Activated naive CD8-positive, alpha-beta T cell treated with anti-CD3 and anti-CD28 coated beads, Interleukin-2, amount 50 U/mL, for 24 hours (primary cell): ENCODE measurements around the gene HSPA1A.
"Not testable (repeated sequence)": the region's sequence is repeated elsewhere in the genome, so short reads cannot be mapped to it uniquely, and the experiment has no call there.

Experiments used
- ATAC-seq: fragments of 150-1000 bp; cut with Tn5 transposase; one replicate; pipeline ENCODE4 v1.10.0; 2021
- DNase-seq: peaks from one replicate; pipeline ENCODE4 v3.0.0; 2021
- H3K27ac Mint-ChIP-seq: one replicate; pipeline ENCODE4 v1.8.0; 2021; ENCODE audit warnings: mild to moderate bottlenecking, mixed read lengths
- H3K27me3 Mint-ChIP-seq: one replicate; pipeline ENCODE4 v1.8.0; 2021; ENCODE audit warnings: mixed read lengths
- H3K36me3 Mint-ChIP-seq: one replicate; pipeline ENCODE4 v1.8.0; 2021; ENCODE audit warnings: low read depth, mixed read lengths
- H3K4me1 Mint-ChIP-seq: one replicate; pipeline ENCODE4 v1.8.0; 2021; ENCODE audit warnings: mixed read lengths
- H3K4me3 Mint-ChIP-seq: one replicate; pipeline ENCODE4 v1.8.0; 2021; ENCODE audit warnings: mild to moderate bottlenecking, moderate library complexity, mixed read lengths
- H3K9me3 Mint-ChIP-seq: one replicate; pipeline ENCODE4 v1.8.0; 2021; ENCODE audit warnings: mixed read lengths

HSPA1A gene

GRCh38 chr6:31831350-31832215, 16.2 kb downstream of the HSPA1A start:
- Mint-ChIP-seq H3K27me3 (peaks cover 4% of the 10 kb centered on the region), H3K36me3 (peaks cover 30% of the 10 kb centered on the region), H3K4me1 (peaks cover 48% of the 10 kb centered on the region), H3K9me3 (no peaks in the 10 kb centered on the region), H3K27ac (no peak overlapping the region), H3K4me3 (peak overlapping the region; percentile 87)
- no peak for DNase-seq
- ATAC-seq: no peak

GRCh38 chr6:31834367-31835250, 19.3 kb downstream of the HSPA1A start:
- Mint-ChIP-seq H3K27ac (peak overlapping the region; percentile 99), H3K27me3 (no peaks in the 10 kb centered on the region), H3K36me3 (peaks cover 60% of the 10 kb centered on the region), H3K4me1 (peaks cover 62% of the 10 kb centered on the region), H3K4me3 (peak overlapping the region; percentile 95), H3K9me3 (no peaks in the 10 kb centered on the region)
- peak; percentile 82 for DNase-seq
- peak; percentile 65 for ATAC-seq

- no peaks in the 10 kb centered on the region for H3K9me3 Mint-ChIP-seq
- ATAC-seq (no peak), DNase-seq (no peak)
- no peaks in the 10 kb centered on the region for H3K27me3 Mint-ChIP-seq
- peak overlapping the region; percentile 99 for H3K27ac Mint-ChIP-seq
- peaks cover 56% of the 10 kb centered on the region for H3K4me1 Mint-ChIP-seq
- peaks cover 63% of the 10 kb centered on the region for H3K36me3 Mint-ChIP-seq
- peak overlapping the region; percentile 95 for H3K4me3 Mint-ChIP-seq
Measured at GRCh38 chr6:31836047-31836473, 20.7 kb downstream of the HSPA1A start.

DNA sequence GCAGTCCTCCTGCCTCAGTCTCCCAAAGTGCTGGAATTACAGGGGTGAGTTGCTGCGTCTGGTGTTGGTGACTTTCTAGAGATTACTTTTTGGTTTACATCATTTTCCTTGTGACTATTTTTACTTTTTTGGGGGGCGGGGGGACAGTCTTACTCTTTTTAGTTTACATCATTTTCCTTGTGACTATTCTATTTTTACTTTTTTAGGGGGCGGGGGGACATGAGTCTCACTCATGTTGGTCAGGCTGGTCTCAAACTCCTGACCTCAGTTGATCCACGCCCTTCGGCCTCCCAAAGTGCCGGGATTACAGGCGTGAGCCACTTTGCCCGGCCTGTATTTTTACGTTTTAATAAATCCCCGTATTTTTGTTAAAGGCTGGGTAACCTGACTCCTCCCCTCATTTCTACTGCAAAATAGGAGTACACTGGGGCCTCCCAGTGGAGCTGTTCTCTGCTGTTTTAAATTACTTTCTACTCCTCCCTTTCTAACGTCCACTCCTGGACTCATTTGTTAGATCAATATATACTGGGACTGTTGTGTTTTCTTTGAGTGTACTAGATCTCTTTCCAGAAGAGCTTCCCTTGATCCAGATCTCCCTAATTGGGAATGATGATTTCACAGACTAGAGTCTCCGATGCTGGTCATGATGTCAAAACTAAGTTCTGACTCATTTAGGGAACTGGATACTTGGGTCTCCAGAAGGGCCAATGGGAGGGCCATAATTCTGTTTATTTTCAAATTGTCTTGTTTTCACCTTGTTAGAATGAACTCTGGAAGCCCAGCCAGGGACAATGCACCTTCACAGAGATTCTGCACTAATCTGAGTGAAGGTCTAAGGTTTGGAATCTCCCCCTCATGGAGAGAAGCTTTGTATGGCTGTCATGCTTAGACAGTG, 21.4 kb downstream of the HSPA1A start:
- Mint-ChIP-seq H3K36me3 (peaks cover 63% of the 10 kb centered on the region), H3K27ac (peak overlapping the region; percentile 99), H3K4me3 (peak overlapping the region; percentile 95), H3K9me3 (no peaks in the 10 kb centered on the region), H3K4me1 (peaks cover 50% of the 10 kb centered on the region), H3K27me3 (no peaks in the 10 kb centered on the region)
- ATAC-seq (no peak), DNase-seq (no peak)

DNA sequence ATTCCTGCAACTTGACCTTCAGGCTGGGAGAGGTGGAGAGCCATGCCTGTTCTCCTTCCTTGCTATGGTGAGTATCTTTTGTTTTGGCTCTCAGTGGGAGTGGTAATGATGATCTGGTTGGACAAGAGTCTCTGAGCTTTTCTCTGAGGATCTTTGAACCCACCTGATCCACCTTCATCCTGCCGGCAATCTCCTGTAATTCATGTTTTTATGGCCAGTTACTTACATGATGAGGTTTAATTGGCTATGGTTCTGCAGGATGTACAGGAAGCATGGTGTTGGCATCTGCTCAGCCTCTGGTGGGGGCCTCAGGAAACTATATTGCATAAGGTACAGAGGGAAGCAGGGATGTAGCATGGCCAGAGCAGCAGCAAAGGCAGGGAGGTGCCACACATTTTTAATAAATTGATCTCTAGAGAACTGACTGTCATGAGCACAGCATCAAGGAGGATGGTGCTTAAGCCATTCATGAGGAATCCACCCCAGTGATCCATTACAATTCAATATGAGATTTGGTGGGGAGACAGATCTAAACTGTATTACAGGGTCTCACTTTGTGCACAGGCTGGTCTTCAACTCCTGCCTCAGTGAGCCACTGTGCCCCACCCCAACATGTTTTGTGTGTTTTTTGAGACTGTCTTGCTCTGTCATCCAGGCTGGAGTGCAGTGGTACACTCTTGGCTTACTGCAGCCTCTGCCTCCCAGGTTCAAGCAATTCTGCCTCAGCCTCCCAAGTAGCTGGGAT, 22.2 kb downstream of the HSPA1A start:
- DNase-seq: no peak
- Mint-ChIP-seq H3K36me3 (peaks cover 63% of the 10 kb centered on the region), H3K4me1 (peaks cover 48% of the 10 kb centered on the region), H3K4me3 (peak overlapping the region; percentile 95), H3K9me3 (no peaks in the 10 kb centered on the region), H3K27me3 (no peaks in the 10 kb centered on the region), H3K27ac (peak overlapping the region; percentile 99)
- no peak for ATAC-seq

DNA sequence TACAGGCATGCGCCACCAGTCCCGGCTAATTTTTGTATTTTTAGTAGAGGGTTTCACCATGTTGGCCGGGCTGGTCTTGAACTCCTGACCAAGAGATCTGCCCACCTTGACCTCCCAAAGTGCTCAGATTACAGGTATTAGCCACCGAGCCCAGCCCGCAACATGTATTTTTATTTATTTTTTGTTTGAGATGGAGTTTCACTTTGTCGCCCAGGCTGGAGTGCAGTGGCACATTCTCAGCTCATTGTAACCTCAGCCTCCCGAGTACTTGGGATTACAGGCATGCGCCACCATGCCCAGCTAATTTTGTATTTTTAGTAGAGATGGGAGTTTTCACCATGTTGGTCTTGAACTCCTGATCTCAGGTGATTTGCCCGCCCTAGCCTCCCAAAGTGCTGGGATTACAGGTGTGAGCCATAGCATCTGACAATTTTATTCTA, 22.8 kb downstream of the HSPA1A start:
- H3K4me1 Mint-ChIP-seq: peaks cover 45% of the 10 kb centered on the region
- DNase-seq, ATAC-seq, H3K9me3 Mint-ChIP-seq, H3K27me3 Mint-ChIP-seq: not testable (repeated sequence)
- H3K27ac Mint-ChIP-seq: peak overlapping the region; percentile 99
- H3K36me3 Mint-ChIP-seq: peaks cover 63% of the 10 kb centered on the region
- peak overlapping the region; percentile 95 for H3K4me3 Mint-ChIP-seq

DNA sequence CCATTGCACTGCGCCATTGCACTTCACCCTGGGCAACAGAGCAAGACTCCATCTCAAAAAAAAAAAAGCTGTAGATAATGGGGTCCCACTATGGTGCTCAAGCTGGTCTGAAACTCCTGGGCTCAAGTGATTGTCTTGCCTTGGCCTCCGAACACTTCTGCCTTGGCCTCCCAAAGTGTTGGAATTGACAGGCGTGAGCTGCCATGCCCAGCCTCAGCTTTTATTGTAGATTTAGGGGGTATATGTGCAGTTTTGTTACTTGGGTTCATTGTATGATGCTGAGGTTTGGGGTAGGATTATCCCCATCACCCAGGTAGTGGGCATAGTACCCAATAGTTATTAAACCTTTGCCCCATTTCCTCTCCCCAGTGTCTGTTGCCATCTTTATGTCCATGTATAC, 23.6 kb downstream of the HSPA1A start:
- peaks cover 63% of the 10 kb centered on the region for H3K36me3 Mint-ChIP-seq
- no peaks in the 10 kb centered on the region for H3K9me3 Mint-ChIP-seq
- ATAC-seq (no peak), DNase-seq (no peak)
- H3K27me3 Mint-ChIP-seq: no peaks in the 10 kb centered on the region
- peaks cover 43% of the 10 kb centered on the region for H3K4me1 Mint-ChIP-seq
- peak overlapping the region; percentile 95 for H3K4me3 Mint-ChIP-seq
- H3K27ac Mint-ChIP-seq: peak overlapping the region; percentile 80

- H3K9me3 Mint-ChIP-seq, DNase-seq, ATAC-seq, H3K27me3 Mint-ChIP-seq: not testable (repeated sequence)
- peaks cover 38% of the 10 kb centered on the region for H3K4me1 Mint-ChIP-seq
- peaks cover 61% of the 10 kb centered on the region for H3K36me3 Mint-ChIP-seq
- peak overlapping the region; percentile 95 for H3K4me3 Mint-ChIP-seq
- H3K27ac Mint-ChIP-seq: peak overlapping the region; percentile 80
Measured at GRCh38 chr6:31839779-31840126, 24.4 kb downstream of the HSPA1A start.

DNA sequence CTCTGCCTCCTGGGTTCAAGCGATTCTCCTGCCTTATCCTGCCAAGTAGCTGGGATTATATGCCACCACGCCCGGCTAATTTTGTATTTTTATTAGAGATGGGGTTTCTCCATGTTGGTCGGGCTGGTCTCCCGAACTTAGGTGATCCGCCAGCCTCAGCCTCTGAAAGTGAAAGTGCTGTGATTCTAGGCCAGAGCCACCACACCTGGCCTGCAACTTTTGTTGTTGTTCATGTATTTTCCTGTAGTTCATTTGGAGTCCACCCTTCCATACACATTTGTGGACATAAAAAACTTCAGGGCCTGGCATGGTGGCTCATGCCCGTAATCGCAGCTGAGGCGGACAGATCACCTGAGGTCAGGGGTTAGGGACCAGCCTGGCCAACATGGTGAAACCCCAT, 26.7 kb downstream of the HSPA1A start:
- Mint-ChIP-seq H3K36me3 (peaks cover 38% of the 10 kb centered on the region), H3K4me1 (peaks cover 22% of the 10 kb centered on the region), H3K4me3 (no peak overlapping the region), H3K27me3 (no peaks in the 10 kb centered on the region), H3K27ac (peak overlapping the region; percentile 31), H3K9me3 (no peaks in the 10 kb centered on the region)
- DNase-seq (no peak), ATAC-seq (no peak)

GRCh38 chr6:31844507-31844906, 29.2 kb downstream of the HSPA1A start:
- no peak overlapping the region for H3K4me3 Mint-ChIP-seq
- H3K27ac Mint-ChIP-seq: no peak overlapping the region
- DNase-seq (no peak), ATAC-seq (no peak)
- H3K27me3 Mint-ChIP-seq: no peaks in the 10 kb centered on the region
- H3K9me3 Mint-ChIP-seq: no peaks in the 10 kb centered on the region
- peaks cover 3% of the 10 kb centered on the region for H3K4me1 Mint-ChIP-seq
- H3K36me3 Mint-ChIP-seq: peaks cover 14% of the 10 kb centered on the region

GRCh38 chr6:31847276-31847978, 32.1 kb downstream of the HSPA1A start:
- H3K9me3 Mint-ChIP-seq: no peaks in the 10 kb centered on the region
- ATAC-seq (no peak), DNase-seq (no peak)
- no peak overlapping the region for H3K27ac Mint-ChIP-seq
- no peaks in the 10 kb centered on the region for H3K36me3 Mint-ChIP-seq
- H3K27me3 Mint-ChIP-seq: no peaks in the 10 kb centered on the region
- no peak overlapping the region for H3K4me3 Mint-ChIP-seq
- H3K4me1 Mint-ChIP-seq: no peaks in the 10 kb centered on the region

- Mint-ChIP-seq H3K4me1 (no peaks in the 10 kb centered on the region), H3K27me3 (no peaks in the 10 kb centered on the region), H3K9me3 (no peaks in the 10 kb centered on the region), H3K27ac (no peak overlapping the region), H3K4me3 (no peak overlapping the region), H3K36me3 (no peaks in the 10 kb centered on the region)
- ATAC-seq (no peak), DNase-seq (no peak)
Measured at GRCh38 chr6:31850765-31851484, 35.6 kb downstream of the HSPA1A start.

- H3K4me3 Mint-ChIP-seq: no peak overlapping the region
- no peaks in the 10 kb centered on the region for H3K27me3 Mint-ChIP-seq
- ATAC-seq (no peak), DNase-seq (no peak)
- H3K9me3 Mint-ChIP-seq: no peaks in the 10 kb centered on the region
- H3K27ac Mint-ChIP-seq: no peak overlapping the region
- H3K36me3 Mint-ChIP-seq: no peaks in the 10 kb centered on the region
- H3K4me1 Mint-ChIP-seq: no peaks in the 10 kb centered on the region
Measured at GRCh38 chr6:31851485-31851832, 36.1 kb downstream of the HSPA1A start.
